ENCODE measurements around the gene CDAN1. TPM values are rescaled to one million over a fixed set of nuclear protein-coding genes. Genes with fewer than 3 reads are reported as not detected.

CDAN1 gene
- total and polyA plus RNA-seq, 4 donors, result 2.4 to 9.5 (median 7.1) TPM

- Histone ChIP-seq H3K27ac (ENCODE audit: low read depth in 1 of 2, low read length in 2 of 2) (no peak overlapping the region), H3K36me3 (ENCODE audit: control insufficient read depth in 4 of 4, insufficient read depth in 3 of 4, low read depth in 1 of 4, low read length in 3 of 4) (peaks cover 4 to 47% (median 37%) of the 10 kb centered on the region in 4 donors), H3K4me3 (ENCODE audit: low read depth in 1 of 3, low read length in 3 of 3) (no peak overlapping the region), H3K9me3 (ENCODE audit: control insufficient read depth in 4 of 4, low read length in 3 of 4) (no peaks in the 10 kb centered on the region), H3K4me1 (ENCODE audit: control insufficient read depth in 4 of 4, insufficient read depth in 4 of 4, low read length in 3 of 4) (no peaks in the 10 kb centered on the region), H3K27me3 (ENCODE audit: control insufficient read depth in 4 of 4, insufficient read depth in 4 of 4, low read length in 3 of 4) (no peaks in the 10 kb centered on the region), H3K9ac (ENCODE audit: low read depth in 1 of 2, low read length in 2 of 2) (no peak overlapping the region)
- WGBS, result 92% methylated on average over 3 of the region's 3 CpGs
- DNase-seq (ENCODE audit: low spot score), result no peak
- TF ChIP-seq GABPA (IDR thresholded peaks at IDR 0.05 in 1 of 2, conservative IDR thresholded peaks at IDR 0.05 in 1 of 2) (no peak), EGR1 (IDR thresholded peaks at IDR 0.05; ENCODE audit: low read depth in 2 of 2) (no peak), MAX (IDR thresholded peaks at IDR 0.05) (no peak), RXRA (IDR thresholded peaks at IDR 0.05) (no peak), RAD21 (IDR thresholded peaks at IDR 0.05) (no peak), REST (IDR thresholded peaks at IDR 0.05) (no peak), FOXA2 (IDR thresholded peaks at IDR 0.05) (no peak), FOXA1 (IDR thresholded peaks at IDR 0.05) (no peak), SP1 (IDR thresholded peaks at IDR 0.05) (no peak), ATF3 (IDR thresholded peaks at IDR 0.05) (no peak), NR2F2 (IDR thresholded peaks at IDR 0.05) (no peak), TAF1 (conservative IDR thresholded peaks at IDR 0.05) (no peak), YY1 (IDR thresholded peaks at IDR 0.05) (no peak), HNF4G (IDR thresholded peaks at IDR 0.05) (no peak), CTCF (IDR thresholded peaks at IDR 0.05; ENCODE audit: low read depth, low read length, missing input control) (no peak), JUND (IDR thresholded peaks at IDR 0.05) (no peak)
- TF ChIP-seq, protein P1, sequence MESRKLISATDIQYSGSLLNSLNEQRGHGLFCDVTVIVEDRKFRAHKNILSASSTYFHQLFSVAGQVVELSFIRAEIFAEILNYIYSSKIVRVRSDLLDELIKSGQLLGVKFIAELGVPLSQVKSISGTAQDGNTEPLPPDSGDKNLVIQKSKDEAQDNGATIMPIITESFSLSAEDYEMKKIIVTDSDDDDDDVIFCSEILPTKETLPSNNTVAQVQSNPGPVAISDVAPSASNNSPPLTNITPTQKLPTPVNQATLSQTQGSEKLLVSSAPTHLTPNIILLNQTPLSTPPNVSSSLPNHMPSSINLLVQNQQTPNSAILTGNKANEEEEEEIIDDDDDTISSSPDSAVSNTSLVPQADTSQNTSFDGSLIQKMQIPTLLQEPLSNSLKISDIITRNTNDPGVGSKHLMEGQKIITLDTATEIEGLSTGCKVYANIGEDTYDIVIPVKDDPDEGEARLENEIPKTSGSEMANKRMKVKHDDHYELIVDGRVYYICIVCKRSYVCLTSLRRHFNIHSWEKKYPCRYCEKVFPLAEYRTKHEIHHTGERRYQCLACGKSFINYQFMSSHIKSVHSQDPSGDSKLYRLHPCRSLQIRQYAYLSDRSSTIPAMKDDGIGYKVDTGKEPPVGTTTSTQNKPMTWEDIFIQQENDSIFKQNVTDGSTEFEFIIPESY (IDR thresholded peaks at IDR 0.05), result no peak
Measured at GRCh38 chr15:42721916-42722315, 15.0 kb downstream of the CDAN1 start.

DNA sequence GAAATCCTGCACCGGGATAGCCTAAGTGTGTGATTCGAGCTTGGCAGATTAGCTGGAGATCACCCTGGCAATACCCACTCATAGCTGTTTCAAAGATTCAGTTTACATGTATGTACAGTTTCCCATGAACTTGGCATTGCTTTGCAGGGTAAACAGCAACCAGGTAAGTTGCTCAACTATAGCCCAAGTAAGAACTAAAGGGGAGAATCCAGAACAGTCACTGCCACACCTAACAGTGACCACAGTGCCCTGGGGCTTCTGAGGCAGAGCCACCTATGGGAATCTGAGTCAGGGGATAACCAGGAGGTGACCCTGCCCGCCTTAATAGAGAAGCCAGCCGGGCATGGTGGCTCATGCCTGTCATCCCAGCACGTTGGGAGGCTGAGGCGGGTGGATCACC is 15.9 kb downstream of the CDAN1 start:
- Histone ChIP-seq H3K36me3 (ENCODE audit: control insufficient read depth in 4 of 4, insufficient read depth in 3 of 4, low read depth in 1 of 4, low read length in 3 of 4) (peaks cover 4 to 38% (median 30%) of the 10 kb centered on the region in 4 donors), H3K9me3 (ENCODE audit: control insufficient read depth in 4 of 4, low read length in 3 of 4) (no peaks in the 10 kb centered on the region), H3K4me1 (ENCODE audit: control insufficient read depth in 4 of 4, insufficient read depth in 4 of 4, low read length in 3 of 4) (no peaks in the 10 kb centered on the region), H3K4me3 (ENCODE audit: low read depth in 1 of 3, low read length in 3 of 3) (no peak overlapping the region), H3K27me3 (ENCODE audit: control insufficient read depth in 4 of 4, insufficient read depth in 4 of 4, low read length in 3 of 4) (no peaks in the 10 kb centered on the region), H3K9ac (ENCODE audit: low read depth in 1 of 2, low read length in 2 of 2) (no peak overlapping the region), H3K27ac (ENCODE audit: low read depth in 1 of 2, low read length in 2 of 2) (no peak overlapping the region)
- no peak for DNase-seq (ENCODE audit: low spot score)
- TF ChIP-seq TAF1 (conservative IDR thresholded peaks at IDR 0.05) (no peak), FOXA1 (IDR thresholded peaks at IDR 0.05) (no peak), ATF3 (IDR thresholded peaks at IDR 0.05) (no peak), HNF4A (conservative IDR thresholded peaks at IDR 0.05) (no peak)
- WGBS, result 94% methylated on average over 6 of the region's 6 CpGs

Data from liver (tissue), 9 donors.